ENCODE data around the gene NGFR.

The NGFR gene

DNA sequence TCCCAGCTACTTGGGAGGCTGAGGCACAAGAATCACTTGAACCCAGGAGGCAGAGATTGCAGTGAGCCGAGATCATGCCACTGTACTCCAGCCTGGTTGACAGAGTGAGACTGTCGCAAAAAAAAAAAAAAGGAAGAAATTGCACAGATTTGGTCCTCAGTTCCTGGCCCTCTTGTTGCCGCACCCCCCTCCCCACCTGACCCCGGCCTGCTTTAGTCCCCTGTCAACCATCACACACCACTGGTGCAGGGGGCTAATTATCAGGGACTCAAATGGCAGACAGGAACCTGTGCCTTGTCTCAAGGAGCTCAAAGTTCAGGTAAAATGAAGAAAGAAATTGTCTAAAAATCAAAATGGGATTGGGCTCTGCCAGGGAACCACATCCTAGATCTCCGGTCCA, 28.1 kb downstream of the NGFR start:
- H3K27ac ChIP-seq (ENCODE audit: low read depth in 2 of 2, low read length in 2 of 2): no peak overlapping the region
- H3K9me3 ChIP-seq (ENCODE audit: control insufficient read depth in 2 of 2, low read length in 2 of 2): no peaks in the 10 kb centered on the region
- H3K27me3 ChIP-seq (ENCODE audit: control insufficient read depth in 2 of 2, insufficient read depth in 2 of 2, low read length in 2 of 2): peaks cover 0 to 2% of the 10 kb centered on the region in 2 donors
- no peaks in the 10 kb centered on the region for H3K36me3 ChIP-seq (ENCODE audit: control insufficient read depth in 2 of 2, insufficient read depth in 2 of 2, low read length in 2 of 2)
- no peak overlapping the region for H3K9ac ChIP-seq (ENCODE audit: low read depth in 1 of 2, low read length in 2 of 2)
- H3K4me3 ChIP-seq (ENCODE audit: low read length in 2 of 2): no peak overlapping the region
- H3K4me1 ChIP-seq (ENCODE audit: control insufficient read depth in 2 of 2, insufficient read depth in 2 of 2, low read length in 2 of 2): no peaks in the 10 kb centered on the region

DNA sequence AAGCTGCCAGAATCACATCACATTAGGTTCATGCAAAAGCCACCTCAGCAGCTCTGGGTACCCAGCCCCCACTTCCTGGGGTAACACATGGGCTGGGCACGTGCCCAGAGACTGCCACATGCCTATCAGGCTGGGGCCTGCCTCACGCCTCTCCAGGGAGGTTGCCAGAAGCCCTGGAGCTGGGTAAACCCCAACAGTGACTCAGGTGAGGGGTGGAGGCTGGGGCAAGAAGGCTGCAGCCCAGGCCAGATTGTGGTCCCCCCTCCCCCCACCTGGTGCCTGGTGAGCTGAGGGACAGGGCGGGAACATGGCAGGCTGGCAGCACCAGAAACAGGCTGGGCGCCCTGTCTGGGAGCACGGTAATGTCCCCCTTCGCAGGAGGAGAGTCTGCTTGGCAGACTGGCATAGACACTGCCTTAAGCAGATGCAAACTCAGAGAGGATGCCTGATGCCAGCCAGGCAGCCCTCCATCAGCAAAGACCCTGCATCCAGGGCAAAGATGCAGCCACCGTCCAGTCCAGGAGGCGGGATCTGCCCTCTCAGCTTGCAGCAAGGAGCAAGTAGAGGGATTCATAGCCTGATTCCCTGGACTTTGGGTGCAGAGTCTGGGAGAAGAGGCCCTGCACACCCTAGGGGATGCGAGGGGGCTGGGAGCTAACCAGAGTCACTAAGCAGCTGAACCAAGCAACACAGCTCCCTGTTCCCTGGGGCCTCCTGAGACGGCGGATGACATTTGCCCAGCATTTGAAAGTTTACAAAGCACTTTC, 28.8 kb downstream of the NGFR start:
- H3K27ac ChIP-seq (ENCODE audit: low read depth in 2 of 2, low read length in 2 of 2): no peak overlapping the region
- H3K9ac ChIP-seq (ENCODE audit: low read depth in 1 of 2, low read length in 2 of 2): no peak overlapping the region
- H3K27me3 ChIP-seq (ENCODE audit: control insufficient read depth in 2 of 2, insufficient read depth in 2 of 2, low read length in 2 of 2): peaks cover 0 to 2% of the 10 kb centered on the region in 2 donors
- no peaks in the 10 kb centered on the region for H3K36me3 ChIP-seq (ENCODE audit: control insufficient read depth in 2 of 2, insufficient read depth in 2 of 2, low read length in 2 of 2)
- no peak overlapping the region for H3K4me3 ChIP-seq (ENCODE audit: low read length in 2 of 2)
- H3K9me3 ChIP-seq (ENCODE audit: control insufficient read depth in 2 of 2, low read length in 2 of 2): no peaks in the 10 kb centered on the region
- no peaks in the 10 kb centered on the region for H3K4me1 ChIP-seq (ENCODE audit: control insufficient read depth in 2 of 2, insufficient read depth in 2 of 2, low read length in 2 of 2)

- H3K27me3 ChIP-seq (ENCODE audit: control insufficient read depth in 2 of 2, insufficient read depth in 2 of 2, low read length in 2 of 2): peaks cover 0 to 2% of the 10 kb centered on the region in 2 donors
- no peak overlapping the region for H3K27ac ChIP-seq (ENCODE audit: low read depth in 2 of 2, low read length in 2 of 2)
- no peaks in the 10 kb centered on the region for H3K9me3 ChIP-seq (ENCODE audit: control insufficient read depth in 2 of 2, low read length in 2 of 2)
- H3K4me1 ChIP-seq (ENCODE audit: control insufficient read depth in 2 of 2, insufficient read depth in 2 of 2, low read length in 2 of 2): no peaks in the 10 kb centered on the region
- H3K4me3 ChIP-seq (ENCODE audit: low read length in 2 of 2): no peak overlapping the region
- H3K9ac ChIP-seq (ENCODE audit: low read depth in 1 of 2, low read length in 2 of 2): no peak overlapping the region
- no peaks in the 10 kb centered on the region for H3K36me3 ChIP-seq (ENCODE audit: control insufficient read depth in 2 of 2, insufficient read depth in 2 of 2, low read length in 2 of 2)
Measured at GRCh38 chr17:49524473-49525359, 29.6 kb downstream of the NGFR start.

GRCh38 chr17:49525831-49526741, 31.0 kb downstream of the NGFR start:
- no peak overlapping the region for H3K4me3 ChIP-seq (ENCODE audit: low read length in 2 of 2)
- H3K36me3 ChIP-seq (ENCODE audit: control insufficient read depth in 2 of 2, insufficient read depth in 2 of 2, low read length in 2 of 2): no peaks in the 10 kb centered on the region
- no peaks in the 10 kb centered on the region for H3K9me3 ChIP-seq (ENCODE audit: control insufficient read depth in 2 of 2, low read length in 2 of 2)
- no peaks in the 10 kb centered on the region for H3K4me1 ChIP-seq (ENCODE audit: control insufficient read depth in 2 of 2, insufficient read depth in 2 of 2, low read length in 2 of 2)
- no peak overlapping the region for H3K9ac ChIP-seq (ENCODE audit: low read depth in 1 of 2, low read length in 2 of 2)
- H3K27me3 ChIP-seq (ENCODE audit: control insufficient read depth in 2 of 2, insufficient read depth in 2 of 2, low read length in 2 of 2): no peaks in the 10 kb centered on the region
- H3K27ac ChIP-seq (ENCODE audit: low read depth in 2 of 2, low read length in 2 of 2): no peak overlapping the region

GRCh38 chr17:49527927-49528651, 33.0 kb downstream of the NGFR start:
- Histone ChIP-seq H3K4me3 (ENCODE audit: low read length in 2 of 2) (no peak overlapping the region), H3K27ac (ENCODE audit: low read depth in 2 of 2, low read length in 2 of 2) (no peak overlapping the region), H3K9ac (ENCODE audit: low read depth in 1 of 2, low read length in 2 of 2) (no peak overlapping the region), H3K4me1 (ENCODE audit: control insufficient read depth in 2 of 2, insufficient read depth in 2 of 2, low read length in 2 of 2) (no peaks in the 10 kb centered on the region), H3K36me3 (ENCODE audit: control insufficient read depth in 2 of 2, insufficient read depth in 2 of 2, low read length in 2 of 2) (no peaks in the 10 kb centered on the region), H3K27me3 (ENCODE audit: control insufficient read depth in 2 of 2, insufficient read depth in 2 of 2, low read length in 2 of 2) (no peaks in the 10 kb centered on the region), H3K9me3 (ENCODE audit: control insufficient read depth in 2 of 2, low read length in 2 of 2) (no peaks in the 10 kb centered on the region)

GRCh38 chr17:49528966-49529365, 33.9 kb downstream of the NGFR start:
- Histone ChIP-seq H3K27ac (ENCODE audit: low read depth in 2 of 2, low read length in 2 of 2) (no peak overlapping the region), H3K27me3 (ENCODE audit: control insufficient read depth in 2 of 2, insufficient read depth in 2 of 2, low read length in 2 of 2) (peaks cover 2 to 4% of the 10 kb centered on the region in 2 donors), H3K9ac (ENCODE audit: low read depth in 1 of 2, low read length in 2 of 2) (no peak overlapping the region), H3K4me3 (ENCODE audit: low read length in 2 of 2) (no peak overlapping the region), H3K36me3 (ENCODE audit: control insufficient read depth in 2 of 2, insufficient read depth in 2 of 2, low read length in 2 of 2) (no peaks in the 10 kb centered on the region), H3K9me3 (ENCODE audit: control insufficient read depth in 2 of 2, low read length in 2 of 2) (no peaks in the 10 kb centered on the region), H3K4me1 (ENCODE audit: control insufficient read depth in 2 of 2, insufficient read depth in 2 of 2, low read length in 2 of 2) (no peaks in the 10 kb centered on the region)

GRCh38 chr17:49530118-49530517, 35.0 kb downstream of the NGFR start:
- Histone ChIP-seq H3K9ac (ENCODE audit: low read depth in 1 of 2, low read length in 2 of 2) (no peak overlapping the region), H3K9me3 (ENCODE audit: control insufficient read depth in 2 of 2, low read length in 2 of 2) (no peaks in the 10 kb centered on the region), H3K36me3 (ENCODE audit: control insufficient read depth in 2 of 2, insufficient read depth in 2 of 2, low read length in 2 of 2) (no peaks in the 10 kb centered on the region), H3K4me3 (ENCODE audit: low read length in 2 of 2) (no peak overlapping the region), H3K4me1 (ENCODE audit: control insufficient read depth in 2 of 2, insufficient read depth in 2 of 2, low read length in 2 of 2) (no peaks in the 10 kb centered on the region), H3K27ac (ENCODE audit: low read depth in 2 of 2, low read length in 2 of 2) (no peak overlapping the region), H3K27me3 (ENCODE audit: control insufficient read depth in 2 of 2, insufficient read depth in 2 of 2, low read length in 2 of 2) (peaks cover 3 to 5% of the 10 kb centered on the region in 2 donors)

- no peaks in the 10 kb centered on the region for H3K27me3 ChIP-seq (ENCODE audit: control insufficient read depth in 2 of 2, insufficient read depth in 2 of 2, low read length in 2 of 2)
- H3K9ac ChIP-seq (ENCODE audit: low read depth in 1 of 2, low read length in 2 of 2): no peak overlapping the region
- no peak overlapping the region for H3K27ac ChIP-seq (ENCODE audit: low read depth in 2 of 2, low read length in 2 of 2)
- no peaks in the 10 kb centered on the region for H3K36me3 ChIP-seq (ENCODE audit: control insufficient read depth in 2 of 2, insufficient read depth in 2 of 2, low read length in 2 of 2)
- no peak overlapping the region for H3K4me3 ChIP-seq (ENCODE audit: low read length in 2 of 2)
- no peaks in the 10 kb centered on the region for H3K4me1 ChIP-seq (ENCODE audit: control insufficient read depth in 2 of 2, insufficient read depth in 2 of 2, low read length in 2 of 2)
- no peaks in the 10 kb centered on the region for H3K9me3 ChIP-seq (ENCODE audit: control insufficient read depth in 2 of 2, low read length in 2 of 2)
Measured at GRCh38 chr17:49543860-49544259, 48.8 kb downstream of the NGFR start.

DNA sequence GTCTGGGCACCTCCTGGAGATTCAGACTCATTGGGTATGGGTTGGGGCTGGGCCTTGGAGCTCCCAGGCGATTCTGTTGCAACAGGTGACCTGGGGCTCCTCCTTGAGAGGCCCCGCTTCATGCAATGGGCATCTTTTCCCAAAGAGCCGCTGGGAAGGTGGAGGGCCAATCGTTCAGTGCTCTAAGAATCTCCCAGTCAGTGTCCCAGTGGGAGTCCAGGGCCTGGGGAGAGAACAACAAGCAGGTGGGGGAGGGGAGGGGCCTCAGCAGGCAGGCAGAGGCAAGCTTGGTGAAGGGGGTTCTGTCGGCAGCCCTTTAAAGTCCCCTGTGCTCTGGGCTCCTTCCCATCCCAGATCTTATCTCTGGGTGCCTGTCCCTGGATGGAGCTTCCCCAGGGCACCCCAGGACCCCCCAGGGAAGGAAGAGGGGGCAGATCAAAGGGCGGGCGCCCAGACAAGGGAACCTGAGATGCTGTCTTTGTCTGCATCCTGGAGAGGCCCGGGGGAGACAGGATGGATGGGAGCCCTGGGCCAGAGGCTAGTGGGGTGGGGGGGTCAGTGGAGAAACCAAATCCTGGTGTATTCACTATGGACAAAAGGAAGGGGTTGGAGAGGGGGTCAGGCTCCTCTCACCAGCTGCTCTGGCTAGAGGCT, 50.0 kb downstream of the NGFR start:
- Histone ChIP-seq H3K9ac (ENCODE audit: low read depth in 1 of 2, low read length in 2 of 2) (no peak overlapping the region), H3K36me3 (ENCODE audit: control insufficient read depth in 2 of 2, insufficient read depth in 2 of 2, low read length in 2 of 2) (no peaks in the 10 kb centered on the region), H3K27ac (ENCODE audit: low read depth in 2 of 2, low read length in 2 of 2) (no peak overlapping the region), H3K4me3 (ENCODE audit: low read length in 2 of 2) (no peak overlapping the region), H3K9me3 (ENCODE audit: control insufficient read depth in 2 of 2, low read length in 2 of 2) (no peaks in the 10 kb centered on the region), H3K4me1 (ENCODE audit: control insufficient read depth in 2 of 2, insufficient read depth in 2 of 2, low read length in 2 of 2) (no peaks in the 10 kb centered on the region), H3K27me3 (ENCODE audit: control insufficient read depth in 2 of 2, insufficient read depth in 2 of 2, low read length in 2 of 2) (no peaks in the 10 kb centered on the region)
